Posterior vena cava (tissue), 2 donors: ENCODE results near the gene F10. TPM values are rescaled to one million over a fixed set of nuclear protein-coding genes. Genes with fewer than 3 reads are reported as not detected.
"Not testable (repeated sequence)": the region's sequence is repeated elsewhere in the genome, so short reads cannot be mapped to it uniquely, and the experiment has no call there.

ENCODE experiments used
- DNase-seq: peaks from one replicate; pipeline ENCODE4 v3.0.0-alpha.2; 2020; ENCODE audit warnings: low spot score
- intact Hi-C, 2 donors: fragments of 100-400 bp; cut with DNase I; formaldehyde crosslinking; loops; one replicate each; pipeline versions ENCODE4 v1.14.1 to v1.14.2; 2022 to 2023
- total RNA-seq, 2 donors: library from RNA; stranded (reverse); fragmentation: NEBNext Ultra II Directional; extraction: Animal tissue kit (Norgen Biotek cat#: 25700); gene quantifications; one replicate each; pipeline ENCODE4 v1.2.1, GENCODE V29; 2021
- donor health status: DM: yes; HTN: yes; CAD: no.
- donor health status: DM: yes; HTN: yes; CAD: no.

Gene F10
- total RNA-seq, 2 donors from 2014 or later, result 19.8 to 48.4 TPM

GRCh38 chr13:113096052-113096744 is 26.4 kb upstream of the F10 start:
- intact Hi-C loops, result no loop called here
- no peak for DNase-seq

GRCh38 chr13:113096745-113097305 is 25.8 kb upstream of the F10 start:
- DNase-seq, result no peak
- intact Hi-C loops, result no loop called here

GRCh38 chr13:113097651-113098050 is 24.9 kb upstream of the F10 start:
- intact Hi-C loops, result no loop called here
- DNase-seq, result no peak

GRCh38 chr13:113098162-113098732 is 24.4 kb upstream of the F10 start:
- DNase-seq, result no peak
- intact Hi-C loops, result no loop called here

GRCh38 chr13:113099142-113099541 is 23.5 kb upstream of the F10 start:
- DNase-seq, result no peak
- intact Hi-C loops, result no loop called here

- intact Hi-C loops, DNase-seq: not testable (repeated sequence)
Observed at GRCh38 chr13:113102302-113102701, 20.3 kb upstream of the F10 start.

- intact Hi-C loops, result no loop called here
- DNase-seq, result no peak
Observed at GRCh38 chr13:113102727-113103126, 19.9 kb upstream of the F10 start.

GRCh38 chr13:113103646-113104045 is 19.0 kb upstream of the F10 start:
- intact Hi-C loops, result no loop called here
- no peak for DNase-seq

GRCh38 chr13:113105032-113105920 is 17.3 kb upstream of the F10 start, which contains the start of gene F7:
Gene F7, plus strand, starts transcription at chr13:113105791. Its CDS starts 51 bp downstream, at chr13:113105842.
- intact Hi-C loops, result no loop called here
- DNase-seq, result no peak

- intact Hi-C loops, result no loop called here
- DNase-seq, result no peak
Observed at GRCh38 chr13:113105921-113106452, 16.6 kb upstream of the F10 start.

- intact Hi-C loops, result no loop called here
- DNase-seq, result no peak
Observed at GRCh38 chr13:113106711-113107351, 15.8 kb upstream of the F10 start.

- DNase-seq, result peak; percentile 38
- intact Hi-C loops, result not testable (repeated sequence)
Observed at GRCh38 chr13:113108521-113108920, 14.1 kb upstream of the F10 start.

GRCh38 chr13:113109151-113110047 is 13.2 kb upstream of the F10 start:
- intact Hi-C loops, result no loop called here
- DNase-seq, result peak; percentile 77

GRCh38 chr13:113110048-113110851 is 12.3 kb upstream of the F10 start:
- DNase-seq, result peak; percentile 75
- intact Hi-C loops, result no loop called here

- DNase-seq, result peak; percentile 67
- intact Hi-C loops, result no loop called here
Observed at GRCh38 chr13:113110852-113111315, 11.7 kb upstream of the F10 start.

- DNase-seq, intact Hi-C loops: not testable (repeated sequence)
Observed at GRCh38 chr13:113111821-113112220, 10.8 kb upstream of the F10 start.

GRCh38 chr13:113112475-113112874 is 10.1 kb upstream of the F10 start:
- DNase-seq, intact Hi-C loops: not testable (repeated sequence)
